Astrocyte (in vitro differentiated cells and primary cell): ENCODE measurements around the gene SAP30L.

ENCODE experiments used
- EZH2 ChIP-seq: IDR thresholded peaks from 2 replicates; pipeline ENCODE4 v1.6.1; 2012; ENCODE audit warnings: mild to moderate bottlenecking, low read length, inconsistent platforms; ENCODE audit not compliant: insufficient read depth
- TF ChIP-seq, protein P1 (sequence below): IDR thresholded peaks from 2 replicates; pipeline ENCODE4 v1.5.1; 2011; ENCODE audit warnings: low read depth, mild to moderate bottlenecking, inconsistent platforms, low read length, moderate library complexity; ENCODE audit not compliant: insufficient read depth

DNA sequence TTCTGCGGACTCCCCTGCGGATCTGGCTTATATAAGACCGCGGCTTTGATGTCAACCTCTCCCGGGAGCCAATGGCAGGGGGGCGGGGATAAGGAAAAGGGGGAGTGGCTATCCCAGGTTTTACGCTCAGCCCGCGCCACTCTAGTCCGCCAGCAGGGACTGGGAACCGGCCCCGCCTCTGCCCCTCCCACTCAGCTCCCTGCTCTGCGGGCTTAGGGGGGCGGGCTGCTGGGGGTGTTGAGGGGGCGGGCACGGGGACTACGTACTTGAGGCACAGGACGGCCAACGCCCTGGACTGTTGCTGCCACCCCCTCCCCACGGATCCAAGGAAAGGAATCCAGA lies 32.4 kb downstream of the SAP30L start, which contains the start of gene HAND1:
- TF ChIP-seq, protein P1, sequence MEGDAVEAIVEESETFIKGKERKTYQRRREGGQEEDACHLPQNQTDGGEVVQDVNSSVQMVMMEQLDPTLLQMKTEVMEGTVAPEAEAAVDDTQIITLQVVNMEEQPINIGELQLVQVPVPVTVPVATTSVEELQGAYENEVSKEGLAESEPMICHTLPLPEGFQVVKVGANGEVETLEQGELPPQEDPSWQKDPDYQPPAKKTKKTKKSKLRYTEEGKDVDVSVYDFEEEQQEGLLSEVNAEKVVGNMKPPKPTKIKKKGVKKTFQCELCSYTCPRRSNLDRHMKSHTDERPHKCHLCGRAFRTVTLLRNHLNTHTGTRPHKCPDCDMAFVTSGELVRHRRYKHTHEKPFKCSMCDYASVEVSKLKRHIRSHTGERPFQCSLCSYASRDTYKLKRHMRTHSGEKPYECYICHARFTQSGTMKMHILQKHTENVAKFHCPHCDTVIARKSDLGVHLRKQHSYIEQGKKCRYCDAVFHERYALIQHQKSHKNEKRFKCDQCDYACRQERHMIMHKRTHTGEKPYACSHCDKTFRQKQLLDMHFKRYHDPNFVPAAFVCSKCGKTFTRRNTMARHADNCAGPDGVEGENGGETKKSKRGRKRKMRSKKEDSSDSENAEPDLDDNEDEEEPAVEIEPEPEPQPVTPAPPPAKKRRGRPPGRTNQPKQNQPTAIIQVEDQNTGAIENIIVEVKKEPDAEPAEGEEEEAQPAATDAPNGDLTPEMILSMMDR = no peak
- no peak for TF ChIP-seq EZH2
